ENCODE results near the gene SEMA3D. TPM values are rescaled to one million over a fixed set of nuclear protein-coding genes. Genes with fewer than 3 reads are reported as not detected.

The SEMA3D gene
- total RNA-seq, result 7.0 and 18.8 TPM in 2 replicates

DNA sequence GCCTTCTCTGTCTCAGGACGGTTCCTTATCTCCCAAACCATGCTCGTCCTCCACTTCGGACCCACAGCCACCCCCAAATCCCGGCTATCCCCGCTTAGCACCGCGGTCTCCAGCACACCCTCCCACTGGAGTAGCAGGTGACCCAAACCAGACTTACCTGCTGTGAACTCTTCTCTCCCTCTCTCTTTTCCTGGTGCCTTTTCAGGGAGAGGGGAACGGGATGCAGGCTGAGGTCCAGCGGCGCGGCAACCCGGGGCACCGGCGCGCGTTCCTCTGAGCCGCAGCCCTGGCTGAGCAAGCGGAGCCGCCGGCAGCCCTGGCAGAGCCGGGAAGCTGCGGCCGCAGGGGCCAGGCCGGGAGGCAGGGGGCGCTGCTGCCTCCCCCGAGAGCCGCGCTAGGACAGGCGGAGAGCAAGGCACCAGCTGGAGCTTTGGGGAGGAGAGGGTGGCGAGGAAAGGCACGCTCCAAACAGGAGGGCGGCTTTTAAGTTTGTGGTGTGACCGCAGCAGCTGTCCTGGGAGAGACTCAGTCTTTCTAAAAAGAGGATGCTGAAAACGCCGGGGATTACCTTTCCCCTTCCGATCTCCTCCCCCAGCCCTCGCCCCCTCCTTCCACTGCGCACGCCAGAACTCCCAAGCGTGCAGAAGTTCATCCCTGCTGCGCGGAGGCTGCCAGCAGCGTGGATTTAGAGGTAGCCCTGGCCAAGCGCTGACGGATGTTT lies at the start of gene SEMA3D:
TSS of gene SEMA3D (minus strand) at position 536 of the 721 bp plus-strand sequence. CDS start 65,165 bp downstream, outside the sequence.
- peak; percentile 84 to 93 for DNase-seq (ENCODE audit: low read depth in 2 of 2)

DNA sequence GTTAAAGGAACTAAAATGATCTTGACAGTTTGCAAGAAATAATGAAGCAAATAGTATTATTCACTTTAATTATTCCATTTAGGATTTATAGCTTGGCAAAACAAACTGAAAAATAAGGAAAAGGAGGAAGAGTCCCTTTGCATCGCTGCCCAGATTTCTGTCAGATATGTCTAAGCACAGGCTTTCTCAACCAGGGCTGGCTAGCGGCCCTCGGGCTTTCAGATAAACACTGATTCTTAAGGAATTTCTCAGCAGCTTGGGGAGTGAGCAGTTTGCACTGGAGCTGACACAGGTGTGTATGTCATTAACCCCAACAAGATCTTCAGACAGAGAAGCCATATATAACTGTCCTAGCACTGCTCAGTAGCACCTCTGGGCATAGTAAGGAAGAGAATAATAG lies 47.9 kb upstream of the SEMA3D start:
- DNase-seq (ENCODE audit: low read depth in 2 of 2), result no peak

DNA sequence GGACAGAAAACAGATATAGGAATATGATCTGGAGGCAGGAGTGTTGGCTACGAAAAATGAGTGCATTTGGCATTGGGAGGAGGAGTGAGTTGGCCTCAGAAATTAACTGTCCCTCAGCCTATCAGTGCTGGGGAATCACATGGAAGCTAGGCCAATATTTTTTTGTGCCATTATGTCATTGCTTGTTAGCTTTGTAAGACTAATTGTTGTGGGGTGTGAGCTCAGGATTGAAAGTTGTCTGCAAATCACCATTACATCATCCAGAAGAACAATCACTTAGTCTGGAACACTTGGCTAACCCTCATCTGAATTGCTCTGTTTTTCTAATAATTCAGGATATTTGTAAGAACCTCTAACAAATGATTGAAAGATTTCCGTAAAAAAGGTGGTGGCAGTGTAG lies 45.2 kb upstream of the SEMA3D start:
- DNase-seq (ENCODE audit: low read depth in 2 of 2), result no peak

GRCh38 chr7:85230623-85231022 lies 43.8 kb upstream of the SEMA3D start:
- DNase-seq (ENCODE audit: low read depth in 2 of 2), result no peak

DNA sequence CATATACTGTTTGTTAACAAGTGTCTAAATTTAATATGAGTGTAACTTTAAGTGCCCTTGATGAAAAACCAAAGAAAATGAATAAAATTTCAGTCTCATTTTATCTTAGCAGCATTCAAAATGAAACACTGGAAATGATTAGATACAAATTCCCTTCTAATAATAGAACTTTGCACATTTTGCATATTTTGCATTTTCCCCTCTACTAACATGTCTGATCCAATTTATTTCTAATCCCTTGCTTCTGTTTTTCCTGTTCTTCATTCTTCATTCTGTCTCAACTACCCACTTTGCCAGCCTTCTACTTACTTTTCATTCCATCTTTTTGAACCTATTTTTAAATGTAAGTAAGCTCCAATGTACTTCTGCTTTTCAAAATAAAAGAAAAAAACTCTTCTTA lies 42.7 kb upstream of the SEMA3D start:
- no peak for DNase-seq (ENCODE audit: low read depth in 2 of 2)

DNA sequence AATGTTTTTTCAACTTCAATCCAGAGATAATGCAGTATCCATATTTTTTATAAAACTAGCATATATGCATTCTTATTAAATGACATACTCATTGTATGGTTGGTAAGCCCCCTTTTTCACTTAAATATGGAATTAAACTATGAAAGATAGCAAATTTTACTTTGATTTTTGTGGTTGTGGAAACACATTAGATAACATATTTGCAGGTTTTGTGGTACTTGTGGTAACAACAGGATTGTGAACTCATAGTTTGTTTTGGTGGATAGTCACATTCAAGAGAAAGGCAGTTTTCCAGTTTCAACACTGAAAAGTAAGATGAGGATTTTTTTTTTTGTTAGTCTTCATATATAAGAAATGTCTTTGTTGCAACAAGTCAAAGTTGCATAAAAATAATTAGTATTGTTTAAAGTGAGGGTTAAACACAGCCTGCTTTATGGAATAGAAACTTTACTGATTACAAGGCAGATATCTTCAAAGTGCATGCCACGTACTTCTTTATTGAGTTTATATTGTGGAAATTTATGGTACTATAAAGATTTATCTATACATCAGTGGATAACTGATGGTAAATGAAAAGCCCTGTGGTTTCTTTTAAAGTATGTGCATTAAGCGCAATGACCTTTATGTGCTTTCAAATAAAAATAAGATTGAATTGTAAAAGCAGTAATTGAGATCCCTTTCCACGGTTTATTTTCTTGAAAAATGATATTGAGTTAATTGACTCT lies 39.7 kb upstream of the SEMA3D start:
- DNase-seq (ENCODE audit: low read depth in 2 of 2), result no peak

GRCh38 chr7:85224171-85224570 lies 37.3 kb upstream of the SEMA3D start:
- DNase-seq (ENCODE audit: low read depth in 2 of 2), result no peak

DNA sequence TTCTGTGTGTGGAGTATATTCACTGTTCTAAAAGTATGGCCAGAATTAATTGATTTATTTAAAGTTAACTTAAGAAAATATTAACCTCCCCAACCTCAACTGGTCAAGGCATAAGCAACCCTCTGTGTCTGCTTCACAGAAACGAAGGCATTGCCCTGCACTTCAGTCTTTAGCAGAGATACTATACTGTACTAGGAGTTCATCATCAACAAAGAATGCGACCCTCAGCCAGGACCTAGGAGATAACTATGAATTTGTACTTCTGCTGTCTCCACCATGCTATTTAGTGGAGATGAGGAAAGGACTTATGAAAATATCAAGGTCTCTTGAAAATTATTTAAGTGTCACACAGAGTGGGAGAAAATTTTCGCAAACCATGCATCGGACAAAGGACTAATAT lies 35.7 kb upstream of the SEMA3D start:
- DNase-seq (ENCODE audit: low read depth in 2 of 2), result no peak

DNA sequence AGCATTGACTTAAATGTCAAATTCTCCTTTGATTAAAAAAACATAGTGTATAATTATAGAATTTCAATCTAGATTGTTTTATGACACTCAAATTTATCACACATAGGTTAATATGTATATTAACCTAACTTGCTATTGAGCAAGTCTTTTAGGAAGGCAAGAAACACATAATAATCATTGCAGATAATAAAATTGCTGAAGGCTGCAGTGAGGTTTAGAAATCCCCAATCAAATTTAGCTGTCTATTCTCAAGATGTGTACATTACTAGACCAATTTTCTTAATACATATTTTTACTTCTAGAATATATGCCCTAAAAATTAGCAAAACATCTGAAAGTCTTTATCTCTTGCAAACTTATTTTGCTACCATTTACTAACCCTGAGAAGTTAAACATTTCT lies 34.9 kb upstream of the SEMA3D start:
- no peak for DNase-seq (ENCODE audit: low read depth in 2 of 2)

DNA sequence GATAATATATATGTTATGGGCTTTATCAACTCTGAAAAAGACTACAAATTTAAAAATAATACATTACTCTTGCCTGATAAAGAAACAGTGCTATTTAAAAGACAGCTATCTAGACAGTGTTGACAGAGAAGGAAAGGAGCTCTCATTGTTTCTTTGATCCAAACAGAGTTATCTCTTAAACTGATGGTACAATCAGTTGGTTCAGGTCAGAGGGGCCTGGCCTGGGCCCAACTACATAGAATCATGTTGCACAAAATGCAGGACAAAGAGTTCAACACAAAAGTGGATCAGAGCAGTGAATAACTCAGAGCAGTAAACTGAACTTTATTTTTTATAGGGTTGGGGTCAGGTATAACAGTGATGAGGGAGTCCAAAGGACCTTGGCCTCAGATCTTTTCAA lies 33.8 kb upstream of the SEMA3D start:
- DNase-seq (ENCODE audit: low read depth in 2 of 2), result peak in 1 of 2 donors; percentile 76

GRCh38 chr7:85220023-85220422 lies 33.2 kb upstream of the SEMA3D start:
- peak in 1 of 2 donors; percentile 6 for DNase-seq (ENCODE audit: low read depth in 2 of 2)

DNA sequence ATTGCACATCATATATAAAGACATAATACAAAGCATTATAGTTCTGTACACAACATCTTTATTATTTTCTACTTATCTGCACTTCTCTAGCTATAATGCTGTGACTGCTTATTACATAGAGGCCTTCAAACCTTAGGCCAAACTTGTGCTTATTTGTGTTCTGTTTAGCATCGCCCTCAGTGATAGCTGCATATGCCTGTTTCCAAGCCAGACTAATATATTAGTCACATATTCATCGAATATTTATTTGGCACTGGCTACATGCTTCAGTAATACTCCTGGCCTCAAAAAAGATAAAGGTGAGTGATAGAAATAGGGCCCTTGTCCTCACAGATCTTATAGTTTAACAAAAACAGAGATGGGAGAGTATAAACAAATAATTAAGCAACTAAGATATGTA lies 30.2 kb upstream of the SEMA3D start:
- DNase-seq (ENCODE audit: low read depth in 2 of 2), result no peak

- no peak for DNase-seq (ENCODE audit: low read depth in 2 of 2)
These were observed 28.2 kb upstream of the SEMA3D start for GRCh38 chr7:85215098-85215497.

GRCh38 chr7:85213500-85213899 lies 26.6 kb upstream of the SEMA3D start:
- no peak for DNase-seq (ENCODE audit: low read depth in 2 of 2)

DNA sequence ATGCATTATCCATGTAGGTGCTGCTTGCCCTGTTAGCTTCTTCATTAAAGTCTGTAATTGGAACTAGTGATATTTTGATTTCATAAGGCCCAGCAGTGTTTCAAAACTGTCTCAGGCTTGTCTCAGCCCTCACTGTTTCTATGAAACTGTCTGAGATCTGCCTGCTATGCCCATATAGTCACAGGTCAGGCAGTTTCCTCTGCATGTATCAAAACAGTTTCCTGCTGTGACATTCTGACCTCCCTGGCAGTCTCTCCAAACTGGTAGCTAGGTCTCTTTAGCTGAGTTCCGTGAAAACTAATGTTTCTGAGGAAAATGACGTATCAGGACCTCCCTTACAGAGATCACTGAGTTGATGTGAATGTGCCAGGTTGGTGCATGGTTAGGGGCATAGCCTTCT lies 18.9 kb upstream of the SEMA3D start:
- DNase-seq (ENCODE audit: low read depth in 2 of 2), result peak; percentile 29 to 63

GRCh38 chr7:85204496-85204895 lies 17.6 kb upstream of the SEMA3D start:
- DNase-seq (ENCODE audit: low read depth in 2 of 2), result no peak

DNA sequence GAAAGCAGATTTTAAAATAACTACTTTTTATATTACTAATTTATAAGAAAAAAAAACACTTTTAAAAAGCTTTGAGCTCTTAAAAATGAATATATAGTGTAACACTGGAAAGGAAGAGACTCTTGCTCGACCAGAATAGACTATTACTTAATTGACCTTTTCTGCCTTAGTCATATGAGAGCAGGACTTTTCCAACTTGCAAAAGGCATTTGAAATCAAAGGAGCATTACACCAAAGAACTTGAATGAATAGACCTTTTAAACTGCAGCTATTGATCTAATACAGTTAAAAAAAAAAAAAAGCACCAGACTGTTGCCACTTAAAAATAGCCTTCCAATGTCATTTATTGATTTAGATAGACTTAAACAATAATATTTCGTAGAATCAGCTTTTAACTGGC lies 17.2 kb upstream of the SEMA3D start:
- no peak for DNase-seq (ENCODE audit: low read depth in 2 of 2)

DNA sequence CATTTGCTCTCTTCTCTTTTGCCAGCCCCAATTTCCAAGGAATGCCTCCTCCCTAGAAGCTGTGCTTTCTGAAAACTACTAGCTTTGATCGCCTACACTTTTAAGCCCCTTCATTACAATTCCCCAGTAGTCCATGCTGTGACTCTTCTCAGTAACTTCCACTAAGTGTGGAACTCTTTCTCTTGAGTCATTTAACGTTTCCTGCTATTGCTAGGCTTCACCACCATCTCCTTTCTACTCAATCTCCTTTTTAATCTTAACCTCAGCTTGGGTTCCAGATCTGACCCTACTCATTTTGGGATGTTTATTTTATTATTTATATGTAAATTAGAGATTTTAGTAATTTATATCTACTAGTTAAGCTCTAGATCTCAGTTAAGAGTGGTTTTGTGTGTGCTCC lies 14.4 kb upstream of the SEMA3D start:
- DNase-seq (ENCODE audit: low read depth in 2 of 2), result no peak

GRCh38 chr7:85196696-85197095 lies 9.8 kb upstream of the SEMA3D start:
- DNase-seq (ENCODE audit: low read depth in 2 of 2), result no peak

GRCh38 chr7:85191383-85191782 lies 4.5 kb upstream of the SEMA3D start:
- DNase-seq (ENCODE audit: low read depth in 2 of 2), result peak; percentile 26 to 51

- DNase-seq (ENCODE audit: low read depth in 2 of 2), result peak; percentile 35 to 39
These were observed 754 bp downstream of the SEMA3D start for GRCh38 chr7:85186083-85186520.

- peak; percentile 56 to 82 for DNase-seq (ENCODE audit: low read depth in 2 of 2)
These were observed 1.3 kb downstream of the SEMA3D start for GRCh38 chr7:85185424-85186082.
